ENCODE measurements around the gene OR14A2. TPM values are rescaled to one million over a fixed set of nuclear protein-coding genes. Genes with fewer than 3 reads are reported as not detected.

OR14A2 gene
- not detected in 2 replicates for polyA plus RNA-seq

GRCh38 chr1:247748041-247748440 lies at the start of gene OR14A2:
Gene OR14A2, minus strand, starts transcription at chr1:247748141.

GRCh38 chr1:247760456-247760855 lies 12.5 kb upstream of the OR14A2 start, which contains the start of gene OR1C1:
Gene OR1C1, minus strand, starts transcription at chr1:247760556. Its CDS starts 2,150 bp downstream, at chr1:247758406.

GRCh38 chr1:247738315-247738714 lies 9.6 kb downstream of the OR14A2 start, which contains the start of gene OR14K1:
Gene OR14K1, plus strand, starts transcription at chr1:247738615. Its CDS starts 0 bp downstream, at chr1:247738615.

GRCh38 chr1:247716546-247716945 lies 31.4 kb downstream of the OR14A2 start, which contains the start of gene OR6F1:
Gene OR6F1, minus strand, starts transcription at chr1:247716646. Its CDS starts 3,891 bp downstream, at chr1:247712755.

GRCh38 chr1:247679639-247680038 lies 68.3 kb downstream of the OR14A2 start, which contains the start of gene OR13G1:
Gene OR13G1, minus strand, starts transcription at chr1:247679739. Its CDS starts 6,698 bp downstream, at chr1:247673041.

Other genes starting within 250 kb of the OR14A2 start
- gene OR2C3, start 211.7 kb downstream of the OR14A2 start, polyA plus RNA-seq: 0.11 TPM in 1 of 2 replicates, not detected in the other
- 0.06 and 1.9 TPM in 2 replicates for gene GCSAML, start 199.0 kb downstream of the OR14A2 start, polyA plus RNA-seq
- gene OR2G2, start 159.8 kb downstream of the OR14A2 start, polyA plus RNA-seq: not detected in 2 replicates
- not detected in 2 replicates for gene OR2G3, start 142.6 kb downstream of the OR14A2 start, polyA plus RNA-seq
- gene OR13G1, start 68.4 kb downstream of the OR14A2 start, polyA plus RNA-seq: not detected in 2 replicates
- gene OR6F1, start 31.5 kb downstream of the OR14A2 start, polyA plus RNA-seq: not detected in 2 replicates
- not detected in 2 replicates for gene OR14K1, start 9.5 kb downstream of the OR14A2 start, polyA plus RNA-seq
- gene OR1C1, start 12.4 kb upstream of the OR14A2 start, polyA plus RNA-seq: not detected in 2 replicates
- not detected in 2 replicates for gene OR14A16, start 76.0 kb upstream of the OR14A2 start, polyA plus RNA-seq
- not detected in 2 replicates for gene OR11L1, start 93.8 kb upstream of the OR14A2 start, polyA plus RNA-seq
- not detected in 2 replicates for gene TRIM58, start 109.0 kb upstream of the OR14A2 start, polyA plus RNA-seq
- not detected in 2 replicates for gene OR2W3, start 147.4 kb upstream of the OR14A2 start, polyA plus RNA-seq
- not detected in 2 replicates for gene OR2T8, start 172.1 kb upstream of the OR14A2 start, polyA plus RNA-seq
- gene OR2AJ1, start 176.7 kb upstream of the OR14A2 start, polyA plus RNA-seq: 0.12 TPM in 1 of 2 replicates, not detected in the other
- gene OR2L8, start 200.7 kb upstream of the OR14A2 start, polyA plus RNA-seq: not detected in 2 replicates
- not detected in 2 replicates for gene OR2AK2, start 217.1 kb upstream of the OR14A2 start, polyA plus RNA-seq